HTERT RPE-1 (cell line): ENCODE results near the gene STAT5B.

Experiments
- in situ Hi-C: fragments of 300-500 bp; cut with MboI; formaldehyde crosslinking; loops from 4 replicates; pipeline ENCODE4 v1.14.3; 2020; ENCODE audit warnings: low sequenced_read_pairs

Gene STAT5B

GRCh38 chr17:42153919-42154742 lies 122.1 kb downstream of the STAT5B start:
- in situ Hi-C loops: no loop called here
